ENCODE data around the gene CALHM3.
"Not testable (repeated sequence)": the region's sequence is repeated elsewhere in the genome, so short reads cannot be mapped to it uniquely, and the experiment has no call there.

Gene CALHM3, protein sequence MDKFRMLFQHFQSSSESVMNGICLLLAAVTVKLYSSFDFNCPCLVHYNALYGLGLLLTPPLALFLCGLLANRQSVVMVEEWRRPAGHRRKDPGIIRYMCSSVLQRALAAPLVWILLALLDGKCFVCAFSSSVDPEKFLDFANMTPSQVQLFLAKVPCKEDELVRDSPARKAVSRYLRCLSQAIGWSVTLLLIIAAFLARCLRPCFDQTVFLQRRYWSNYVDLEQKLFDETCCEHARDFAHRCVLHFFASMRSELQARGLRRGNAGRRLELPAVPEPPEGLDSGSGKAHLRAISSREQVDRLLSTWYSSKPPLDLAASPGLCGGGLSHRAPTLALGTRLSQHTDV

DNA sequence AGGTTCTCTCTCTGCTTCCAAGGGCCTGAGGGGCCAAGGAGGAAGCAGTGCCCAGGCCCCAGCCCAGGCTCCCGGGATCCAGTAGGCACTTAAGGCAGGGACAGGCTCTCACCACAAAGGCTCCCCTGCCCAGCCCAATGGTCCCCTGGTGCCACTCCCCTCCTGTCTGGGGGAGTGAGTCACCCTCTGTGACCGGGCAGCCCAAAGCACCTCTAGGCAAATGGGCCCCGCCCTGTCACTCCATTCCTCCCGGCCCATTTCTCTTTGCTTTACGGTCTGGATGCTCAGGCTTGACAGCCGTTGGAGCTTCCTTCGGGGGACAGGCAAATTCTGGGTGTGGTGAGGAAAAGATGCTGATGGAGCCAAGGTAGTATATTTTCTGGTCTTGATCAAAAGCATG lies at the start of gene CALHM3:
Gene CALHM3, minus strand, starts transcription at position 106 of the 400 bp plus-strand sequence. CDS start 208 bp downstream, outside the sequence.
- in situ Hi-C loops (cut with MboI; ENCODE audit: low pct_unique_long_range_greater_than_20kb, low sequenced_read_pairs): no loop called here
- no peak for DNase-seq

DNA sequence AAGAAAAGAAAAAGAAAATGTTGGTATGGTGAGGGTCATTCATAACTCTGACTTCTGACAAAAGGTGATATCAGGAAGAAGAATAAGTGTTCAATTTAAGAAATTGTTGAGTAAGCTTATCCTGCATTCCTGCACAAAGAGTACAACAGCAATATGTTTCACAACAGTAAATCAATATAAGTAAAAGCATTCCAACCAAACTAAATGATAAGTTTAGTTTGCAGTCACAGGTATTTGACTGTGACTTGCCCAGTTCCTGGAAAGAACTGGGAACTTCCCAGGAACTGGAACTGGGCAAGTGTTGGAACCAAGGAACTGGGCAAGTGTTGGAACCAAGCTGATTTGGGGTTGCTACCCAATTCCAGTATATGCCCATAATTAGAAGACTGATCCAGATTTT lies 49.5 kb upstream of the CALHM3 start:
- DNase-seq: no peak
- in situ Hi-C loops (cut with MboI; ENCODE audit: low pct_unique_long_range_greater_than_20kb, low sequenced_read_pairs): no loop called here

DNA sequence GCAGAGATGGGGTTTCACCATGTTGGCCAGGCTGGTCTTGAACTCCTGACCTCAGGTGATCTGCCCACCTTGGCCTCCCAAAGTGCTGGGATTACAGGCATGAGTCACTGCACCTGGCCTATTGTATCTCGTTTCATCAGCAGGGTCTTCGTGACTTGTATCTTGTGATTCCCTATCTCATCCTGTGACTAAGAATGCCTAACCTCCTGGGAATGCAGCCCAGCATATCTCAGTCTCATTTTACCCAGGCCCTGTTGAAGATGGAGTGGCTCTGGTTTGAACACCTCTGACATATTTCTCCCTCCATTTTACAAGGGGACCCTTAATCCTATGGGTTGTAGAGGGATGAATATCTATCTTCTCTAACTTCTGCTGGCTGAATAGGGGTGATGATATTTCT lies 48.4 kb upstream of the CALHM3 start:
- in situ Hi-C loops (cut with MboI; ENCODE audit: low pct_unique_long_range_greater_than_20kb, low sequenced_read_pairs); DNase-seq: not testable (repeated sequence)

DNA sequence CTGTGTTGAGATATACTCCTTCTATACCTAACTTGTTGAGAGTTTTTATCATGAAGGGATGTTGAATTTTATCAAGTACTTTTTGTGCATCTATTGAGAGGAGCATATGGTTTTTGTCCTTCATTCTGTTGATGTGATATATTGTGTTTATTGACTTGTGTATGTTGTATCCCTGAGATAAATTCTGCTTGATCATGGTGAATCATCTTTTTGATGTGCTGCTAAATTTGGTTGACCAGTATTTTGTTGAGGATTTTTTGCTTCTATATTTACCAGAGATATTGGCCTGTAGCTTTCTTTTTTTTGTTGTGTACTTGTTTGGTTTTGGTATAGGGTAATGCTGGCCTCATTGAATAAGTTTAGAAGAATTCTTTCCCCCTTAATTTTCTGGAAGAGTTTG lies 46.9 kb upstream of the CALHM3 start:
- no peak for DNase-seq
- in situ Hi-C loops (cut with MboI; ENCODE audit: low pct_unique_long_range_greater_than_20kb, low sequenced_read_pairs): no loop called here

DNA sequence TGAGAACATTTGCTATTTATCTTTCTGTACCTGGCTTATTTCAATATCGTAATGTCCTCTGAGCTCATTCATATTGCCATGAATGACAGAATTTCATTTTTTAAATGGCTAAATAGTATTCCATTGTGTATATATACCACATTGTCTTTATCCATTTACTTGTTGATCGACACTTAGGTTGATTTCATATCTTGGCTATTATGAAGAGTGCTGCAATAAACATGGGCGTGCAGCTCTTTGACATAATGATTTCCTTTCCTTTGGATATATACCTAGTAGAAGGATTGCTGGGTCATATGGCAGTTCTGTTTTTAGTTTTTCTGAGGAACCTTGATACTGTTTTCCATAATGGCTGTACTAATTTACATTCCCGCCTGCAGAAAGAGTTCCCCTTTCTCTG lies 44.6 kb upstream of the CALHM3 start:
- in situ Hi-C loops (cut with MboI; ENCODE audit: low pct_unique_long_range_greater_than_20kb, low sequenced_read_pairs): no loop called here
- DNase-seq: no peak

DNA sequence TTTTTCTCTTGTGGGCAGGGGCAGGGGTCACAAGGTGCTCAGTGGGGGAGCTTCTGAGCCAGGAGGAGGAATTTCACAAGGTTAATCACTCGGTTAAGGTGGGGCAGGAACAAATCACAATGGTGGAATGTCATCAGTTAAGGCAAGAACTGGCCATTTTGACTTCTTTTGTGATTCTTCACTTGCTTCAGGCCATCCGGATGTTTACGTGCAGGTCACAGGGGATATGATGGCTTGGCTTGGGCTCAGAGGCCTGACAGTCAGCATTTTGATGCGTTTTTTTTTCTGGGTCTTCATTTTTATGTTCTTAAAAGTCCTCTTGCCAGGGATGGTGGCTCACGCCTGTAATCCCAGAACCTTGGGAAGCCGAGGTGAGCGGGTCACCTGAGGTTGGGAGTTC lies 43.0 kb upstream of the CALHM3 start:
- in situ Hi-C loops (cut with MboI; ENCODE audit: low pct_unique_long_range_greater_than_20kb, low sequenced_read_pairs); DNase-seq: not testable (repeated sequence)

DNA sequence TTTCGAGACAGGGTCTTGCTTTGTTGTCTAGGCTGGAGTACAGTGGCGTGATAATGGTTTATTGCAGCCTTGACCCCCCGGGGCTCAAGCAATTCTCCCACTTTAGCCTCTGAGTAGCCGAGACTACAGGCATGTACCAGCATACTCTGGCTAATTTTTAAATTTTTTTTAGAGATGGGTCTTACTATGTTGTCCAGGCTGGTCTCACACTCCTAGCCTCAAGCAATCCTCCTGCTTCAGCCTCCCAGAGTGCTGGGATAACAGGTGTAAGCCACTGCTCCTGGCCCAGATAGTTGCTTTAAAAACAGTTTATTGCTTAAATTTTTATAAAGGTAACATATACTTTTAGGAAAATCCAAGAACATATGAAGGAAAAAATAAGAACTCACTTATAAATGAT lies 40.8 kb upstream of the CALHM3 start:
- in situ Hi-C loops (cut with MboI; ENCODE audit: low pct_unique_long_range_greater_than_20kb, low sequenced_read_pairs): no loop called here
- no peak for DNase-seq

DNA sequence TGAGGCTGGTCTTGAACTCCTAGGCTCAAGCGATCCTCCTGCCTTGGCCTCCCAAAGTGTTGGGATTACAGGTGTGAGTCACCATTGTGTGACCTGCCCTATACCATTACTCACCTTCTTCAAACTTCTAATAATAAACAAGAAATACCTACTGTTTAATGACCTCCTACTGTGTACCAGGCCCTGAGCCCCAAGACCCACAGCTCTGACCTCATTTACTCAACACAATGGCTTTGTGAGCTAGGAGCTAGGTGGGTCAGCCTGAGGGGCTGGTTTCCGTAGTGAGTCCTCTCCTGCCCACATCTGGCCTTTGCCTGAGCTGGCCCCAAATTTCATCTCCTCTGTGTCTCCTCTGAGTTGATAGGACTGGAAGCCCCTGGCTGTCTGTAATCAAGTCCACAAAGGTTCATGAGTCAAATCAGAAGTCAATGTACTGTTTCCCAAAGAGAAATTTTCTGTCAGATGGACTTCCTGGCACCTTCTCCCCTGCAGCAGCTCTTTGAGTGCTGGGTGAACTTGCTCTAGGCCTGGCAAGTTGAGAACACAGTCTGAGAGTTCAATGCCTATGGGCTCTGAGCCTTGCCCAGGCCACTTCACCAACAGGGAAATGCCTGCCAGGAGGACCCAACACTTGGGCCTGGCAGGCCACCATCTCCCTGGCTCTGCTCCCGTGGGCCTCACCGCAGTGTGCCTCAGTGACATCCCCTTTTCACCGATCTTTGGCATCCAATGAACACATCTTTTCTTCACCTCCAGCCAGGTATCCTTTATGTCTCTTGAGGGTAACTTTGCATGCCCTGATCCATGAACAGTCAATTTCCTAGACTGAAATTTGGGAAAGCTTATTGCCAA lies 38.4 kb upstream of the CALHM3 start:
- in situ Hi-C loops (cut with MboI; ENCODE audit: low pct_unique_long_range_greater_than_20kb, low sequenced_read_pairs): no loop called here
- DNase-seq: no peak

DNA sequence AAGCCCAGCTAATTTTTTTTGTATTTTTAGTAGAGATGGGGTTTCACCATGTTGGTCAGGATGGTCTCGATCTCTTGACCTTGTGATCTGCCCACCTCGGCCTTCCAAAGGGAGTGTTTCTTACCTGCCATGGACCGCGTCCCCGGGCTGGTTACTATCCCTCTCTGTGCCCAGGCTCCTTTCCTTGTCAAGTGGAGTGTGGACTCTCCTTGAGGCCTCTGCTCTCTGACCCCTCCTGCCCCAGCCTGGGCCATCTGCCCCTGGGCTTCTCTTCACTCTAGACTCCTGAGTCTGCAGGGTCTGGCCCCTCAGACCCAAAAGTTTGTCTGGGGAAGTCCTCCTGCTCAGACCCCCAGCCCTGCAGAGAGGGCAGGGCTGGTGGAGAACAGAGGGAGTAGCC lies 35.2 kb upstream of the CALHM3 start:
- in situ Hi-C loops (cut with MboI; ENCODE audit: low pct_unique_long_range_greater_than_20kb, low sequenced_read_pairs): no loop called here
- DNase-seq: no peak

DNA sequence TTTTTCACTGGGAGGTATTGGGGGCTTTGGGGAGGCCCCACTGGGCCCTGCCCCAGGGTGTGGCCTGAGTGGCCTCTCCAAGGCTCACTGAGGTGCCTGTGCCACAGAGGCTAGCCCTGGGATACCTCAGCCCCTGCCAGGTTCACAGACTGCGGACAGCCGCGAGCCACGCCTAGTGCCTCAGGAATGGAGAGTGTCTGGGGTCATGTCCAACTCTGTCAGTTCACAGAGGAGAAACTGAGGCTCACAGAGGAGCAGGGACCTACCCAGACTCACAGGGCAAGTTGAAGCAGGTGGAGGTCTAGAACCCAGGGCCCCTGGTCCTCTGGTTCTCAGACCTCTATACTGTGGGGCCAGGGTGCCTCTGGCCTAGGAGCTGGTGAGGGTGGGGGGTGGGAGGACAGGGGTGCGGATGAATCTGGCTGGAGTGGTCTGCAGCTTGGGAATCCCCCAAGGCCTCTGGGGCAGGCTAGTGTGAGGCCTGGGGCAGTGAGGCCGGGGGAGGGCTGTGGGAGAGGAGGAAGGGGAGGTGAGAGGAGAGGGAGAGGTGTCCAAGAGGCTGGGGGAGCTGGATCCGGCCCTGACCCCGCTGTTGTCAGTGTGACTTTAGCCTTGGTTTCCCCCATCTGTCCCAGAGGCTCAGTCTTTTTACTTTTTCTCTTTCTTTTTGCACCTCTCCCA lies 34.5 kb upstream of the CALHM3 start:
- in situ Hi-C loops (cut with MboI; ENCODE audit: low pct_unique_long_range_greater_than_20kb, low sequenced_read_pairs): no loop called here
- DNase-seq: no peak

DNA sequence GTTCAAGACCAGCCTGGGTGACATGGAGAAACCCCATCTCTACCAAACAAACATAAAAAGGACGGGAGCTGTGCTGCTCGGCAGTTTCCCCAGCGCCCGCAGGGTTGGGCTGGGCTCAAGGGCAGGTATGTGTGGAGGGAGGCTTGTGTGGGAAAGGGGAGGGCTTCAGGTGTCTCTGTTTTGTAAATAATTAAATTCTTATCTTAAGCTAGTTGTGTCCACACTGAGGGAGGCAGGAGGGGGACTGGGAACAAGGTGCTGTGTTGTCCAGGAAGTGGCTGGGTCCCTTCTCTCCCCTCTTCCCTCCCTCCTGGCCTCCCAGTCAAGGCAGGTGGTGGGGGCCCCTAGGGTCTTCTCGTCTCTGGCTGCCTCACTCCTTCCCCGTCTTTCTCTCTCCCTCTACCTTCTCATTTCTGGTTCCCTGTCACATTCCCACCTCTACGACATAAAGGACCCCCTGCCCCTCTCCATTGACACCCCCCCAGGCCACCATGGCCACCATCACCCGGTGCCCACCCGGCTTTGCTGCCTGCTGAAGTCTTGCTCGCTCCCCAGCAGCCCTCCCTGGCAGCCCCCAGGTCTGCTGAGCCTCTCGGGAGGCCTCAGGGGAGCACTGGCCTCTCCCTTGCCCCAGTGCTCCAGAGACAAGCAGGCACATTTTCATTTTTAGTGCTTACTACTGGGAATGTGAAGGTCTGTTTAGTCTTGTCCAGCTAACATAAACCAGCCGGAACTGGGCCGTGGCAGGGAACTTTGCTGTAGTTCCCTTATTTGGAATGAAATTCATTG lies 33.7 kb upstream of the CALHM3 start:
- in situ Hi-C loops (cut with MboI; ENCODE audit: low pct_unique_long_range_greater_than_20kb, low sequenced_read_pairs): no loop called here
- no peak for DNase-seq

DNA sequence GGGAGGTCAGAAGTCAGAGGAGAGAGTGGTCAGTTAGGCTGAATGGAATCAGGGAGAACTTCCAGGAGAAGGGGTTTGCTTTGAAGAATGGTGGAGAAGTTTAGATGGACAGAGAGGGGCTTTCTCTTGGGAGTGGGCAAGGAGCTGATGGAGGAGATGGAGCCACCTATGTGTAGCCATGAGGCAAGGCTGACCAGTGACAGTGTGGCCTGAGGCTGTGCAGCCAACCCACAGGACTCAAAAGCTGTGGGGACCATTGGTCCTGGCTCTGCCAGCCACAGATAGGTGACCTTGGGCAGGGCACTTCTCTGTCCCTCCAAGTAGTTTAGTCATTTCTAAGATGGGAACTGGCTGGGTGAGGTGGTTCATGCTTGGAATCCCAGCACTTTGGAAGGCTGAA lies 33.1 kb upstream of the CALHM3 start:
- DNase-seq: no peak
- in situ Hi-C loops (cut with MboI; ENCODE audit: low pct_unique_long_range_greater_than_20kb, low sequenced_read_pairs): no loop called here

DNA sequence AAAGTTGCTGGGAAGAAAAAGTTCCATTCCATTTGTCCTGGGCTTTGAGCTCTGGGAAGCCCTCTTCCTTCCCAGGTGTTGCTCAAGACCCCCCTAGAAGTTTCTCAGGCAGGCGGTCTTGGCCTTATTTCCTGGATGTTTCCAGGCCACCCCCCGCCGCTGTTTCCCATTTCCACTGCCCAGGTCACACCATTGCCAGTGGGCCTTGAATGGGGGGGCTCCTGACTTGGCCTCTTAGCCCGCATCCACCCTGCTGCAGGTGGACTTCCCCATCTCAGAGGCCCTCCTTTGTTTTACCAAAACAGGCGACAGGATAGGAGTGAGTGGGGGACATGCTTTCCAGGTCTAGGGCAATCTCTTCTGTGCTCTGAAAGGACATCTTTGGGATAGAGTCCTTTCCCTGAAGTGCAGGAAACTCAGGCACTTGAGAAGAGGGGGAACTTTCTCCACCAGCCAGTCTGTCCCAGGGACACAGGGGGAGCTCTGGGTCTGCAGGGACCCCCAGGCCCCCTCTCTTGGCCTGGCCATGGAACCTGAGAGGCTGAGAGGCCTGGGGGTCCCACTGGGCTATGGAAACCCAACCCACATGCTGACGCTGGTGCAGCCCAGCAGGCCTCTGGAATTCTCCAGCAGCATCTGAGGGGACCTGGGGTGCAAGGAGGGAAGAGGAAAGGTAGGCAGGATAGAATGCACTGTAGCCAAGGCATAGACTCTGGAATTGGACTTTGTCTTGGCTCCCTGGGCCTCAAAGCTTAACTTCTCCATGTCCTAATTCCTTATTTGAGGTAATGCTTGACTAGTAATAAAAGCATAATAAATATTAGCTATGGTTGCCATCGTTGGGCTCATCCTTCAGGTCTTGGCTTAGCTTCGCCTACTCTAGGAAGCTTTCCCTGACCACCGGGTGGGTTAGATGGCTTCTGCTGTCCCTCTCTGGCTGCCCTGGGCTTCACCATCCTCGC lies 32.0 kb upstream of the CALHM3 start:
- in situ Hi-C loops (cut with MboI; ENCODE audit: low pct_unique_long_range_greater_than_20kb, low sequenced_read_pairs): no loop called here
- DNase-seq: no peak

DNA sequence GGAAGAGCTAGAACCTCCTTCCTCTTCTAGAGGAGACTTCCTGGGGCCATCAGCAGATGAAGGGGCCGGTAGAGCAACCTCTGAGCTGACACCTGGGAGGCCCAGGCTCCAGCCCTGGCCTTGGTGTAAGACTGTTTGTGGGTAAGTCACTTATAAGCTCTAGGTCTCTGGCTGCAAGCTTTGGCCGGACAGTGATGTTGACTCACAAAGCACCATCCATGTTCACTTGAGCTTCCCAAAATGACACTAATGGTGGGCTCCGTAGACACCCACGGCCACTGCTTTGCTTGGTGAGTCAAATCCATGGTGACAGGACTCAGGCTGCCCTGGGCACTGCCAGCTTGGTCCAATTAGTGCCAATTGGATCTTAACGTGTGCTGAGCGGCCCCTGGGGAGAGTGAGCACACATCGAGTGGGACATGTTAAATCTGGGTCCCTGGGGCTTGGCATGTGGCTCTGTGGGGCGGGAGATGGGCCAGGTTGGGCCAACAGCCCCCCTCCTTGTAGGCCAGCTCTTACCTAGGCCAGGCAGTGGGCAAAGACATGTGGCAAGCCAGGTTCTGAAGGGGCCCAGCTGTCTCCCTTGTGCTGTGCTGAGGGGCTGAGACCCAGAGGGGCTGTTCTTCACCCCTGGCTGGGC lies 31.1 kb upstream of the CALHM3 start:
- DNase-seq: no peak
- in situ Hi-C loops (cut with MboI; ENCODE audit: low pct_unique_long_range_greater_than_20kb, low sequenced_read_pairs): no loop called here

DNA sequence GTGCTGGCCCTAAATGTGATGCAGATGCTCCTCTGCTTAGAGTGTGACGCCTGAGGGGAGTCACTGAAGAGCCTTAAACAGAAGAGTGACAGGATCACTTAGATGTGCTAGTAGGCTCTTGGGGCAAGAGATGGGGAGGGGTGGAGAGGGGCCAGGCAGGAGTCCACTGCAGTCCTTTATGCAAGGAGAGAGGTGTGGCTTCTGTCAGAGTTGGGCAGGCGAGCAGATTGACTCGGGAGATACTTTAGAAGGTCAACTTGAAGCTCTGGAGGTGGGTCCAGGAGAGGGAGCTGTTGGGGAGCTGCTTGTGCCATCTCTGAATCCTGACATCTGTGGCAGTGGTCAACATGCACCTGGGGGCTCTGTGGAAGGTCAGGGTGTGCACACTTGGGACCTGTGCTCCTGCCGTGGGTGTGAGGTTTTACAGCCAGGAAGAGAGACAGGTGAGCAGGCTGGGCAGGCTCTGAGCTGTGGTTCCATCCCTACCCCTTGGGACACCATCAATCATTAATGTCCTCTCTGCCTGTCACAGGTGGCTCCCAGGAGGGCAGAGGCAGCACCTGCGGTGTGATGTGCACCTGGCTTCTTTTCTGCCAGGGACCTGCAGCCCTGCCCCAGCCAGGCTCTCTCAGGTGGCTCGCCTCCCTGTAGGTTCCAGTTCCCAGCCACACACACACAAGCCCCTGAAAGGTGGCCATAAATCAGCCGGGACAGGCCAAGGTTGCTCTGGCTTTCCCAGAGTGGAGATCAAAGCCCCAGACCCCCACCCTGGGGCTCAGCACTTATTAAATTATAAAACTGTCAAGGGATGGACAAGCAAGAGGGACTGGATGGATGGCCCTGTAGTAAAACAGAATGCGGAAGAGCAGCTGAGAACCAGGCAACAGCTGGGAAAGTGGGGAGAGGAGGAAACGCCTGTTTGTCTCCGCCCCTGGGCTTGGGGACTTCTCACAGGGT lies 28.5 kb upstream of the CALHM3 start:
- in situ Hi-C loops (cut with MboI; ENCODE audit: low pct_unique_long_range_greater_than_20kb, low sequenced_read_pairs): no loop called here
- DNase-seq: no peak

DNA sequence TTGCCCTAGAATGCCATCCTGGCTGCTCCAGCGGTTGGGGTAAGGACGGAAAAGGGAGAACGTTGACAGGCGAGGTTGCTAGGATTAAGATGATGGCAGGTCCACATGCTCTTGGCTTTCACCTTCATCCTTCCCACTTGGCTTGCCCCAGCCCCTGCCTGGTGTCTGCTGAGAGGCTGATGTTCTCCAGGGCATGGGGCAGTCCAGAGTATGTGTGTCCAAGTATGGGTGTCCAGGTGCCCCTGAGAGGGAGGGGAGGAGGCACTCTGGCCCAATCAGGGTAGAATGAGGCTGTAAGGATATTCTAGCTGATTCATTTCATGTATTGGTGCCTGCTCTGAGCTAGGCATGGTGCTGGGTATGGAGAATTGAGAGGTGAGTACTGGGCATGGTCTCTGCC lies 27.0 kb upstream of the CALHM3 start:
- in situ Hi-C loops (cut with MboI; ENCODE audit: low pct_unique_long_range_greater_than_20kb, low sequenced_read_pairs): no loop called here

More for the DNA sequence above, 27.0 kb upstream of the CALHM3 start:
- no peak for DNase-seq

Data from KBM-7 (cell line).